GM19238 (cell line): ENCODE measurements around the gene FOXP1.

Experiments used
- DNase-seq: peaks from one replicate; pipeline ENCODE4 v3.0.0; 2011; ENCODE audit warnings: low spot score; ENCODE audit not compliant: insufficient read length

FOXP1 gene

GRCh38 chr3:71565316-71565715 lies 18.2 kb downstream of the FOXP1 start:
- DNase-seq: no peak

GRCh38 chr3:71564361-71564760 lies 19.2 kb downstream of the FOXP1 start:
- DNase-seq: no peak

GRCh38 chr3:71563827-71564226 lies 19.7 kb downstream of the FOXP1 start:
- no peak for DNase-seq

GRCh38 chr3:71562938-71563337 lies 20.6 kb downstream of the FOXP1 start:
- no peak for DNase-seq

GRCh38 chr3:71560665-71561064 lies 22.9 kb downstream of the FOXP1 start:
- no peak for DNase-seq

- no peak for DNase-seq
These were observed 23.9 kb downstream of the FOXP1 start for GRCh38 chr3:71559578-71560162.

GRCh38 chr3:71559021-71559420 lies 24.5 kb downstream of the FOXP1 start:
- DNase-seq: no peak

- no peak for DNase-seq
These were observed 28.9 kb downstream of the FOXP1 start for GRCh38 chr3:71554649-71555048.

- no peak for DNase-seq
These were observed 32.1 kb downstream of the FOXP1 start for GRCh38 chr3:71551311-71551919.

GRCh38 chr3:71549951-71550350 lies 33.6 kb downstream of the FOXP1 start:
- DNase-seq: no peak

GRCh38 chr3:71548705-71549384 lies 34.7 kb downstream of the FOXP1 start:
- no peak for DNase-seq

GRCh38 chr3:71547249-71548198 lies 36.0 kb downstream of the FOXP1 start:
- no peak for DNase-seq

GRCh38 chr3:71546821-71547220 lies 36.7 kb downstream of the FOXP1 start:
- DNase-seq: no peak

- DNase-seq: no peak
These were observed 38.2 kb downstream of the FOXP1 start for GRCh38 chr3:71545330-71545729.

GRCh38 chr3:71543371-71544016 lies 40.0 kb downstream of the FOXP1 start:
- no peak for DNase-seq

GRCh38 chr3:71542521-71543370 lies 40.8 kb downstream of the FOXP1 start:
- no peak for DNase-seq

- DNase-seq: no peak
These were observed 42.2 kb downstream of the FOXP1 start for GRCh38 chr3:71541313-71541712.

- no peak for DNase-seq
These were observed 46.3 kb downstream of the FOXP1 start for GRCh38 chr3:71537211-71537611.

- no peak for DNase-seq
These were observed 47.1 kb downstream of the FOXP1 start for GRCh38 chr3:71536376-71536965.

- no peak for DNase-seq
These were observed 49.9 kb downstream of the FOXP1 start for GRCh38 chr3:71533588-71533987.
